Islet precursor cell (in vitro differentiated cells): Measurements from ENCODE around the gene TMTC1.
"Not testable (repeated sequence)": the region's sequence is repeated elsewhere in the genome, so short reads cannot be mapped to it uniquely, and the experiment has no call there.

Experiments
- DNase-seq: peaks from one replicate; pipeline ENCODE4 v3.0.0-alpha.2; 2018

Gene TMTC1

DNA sequence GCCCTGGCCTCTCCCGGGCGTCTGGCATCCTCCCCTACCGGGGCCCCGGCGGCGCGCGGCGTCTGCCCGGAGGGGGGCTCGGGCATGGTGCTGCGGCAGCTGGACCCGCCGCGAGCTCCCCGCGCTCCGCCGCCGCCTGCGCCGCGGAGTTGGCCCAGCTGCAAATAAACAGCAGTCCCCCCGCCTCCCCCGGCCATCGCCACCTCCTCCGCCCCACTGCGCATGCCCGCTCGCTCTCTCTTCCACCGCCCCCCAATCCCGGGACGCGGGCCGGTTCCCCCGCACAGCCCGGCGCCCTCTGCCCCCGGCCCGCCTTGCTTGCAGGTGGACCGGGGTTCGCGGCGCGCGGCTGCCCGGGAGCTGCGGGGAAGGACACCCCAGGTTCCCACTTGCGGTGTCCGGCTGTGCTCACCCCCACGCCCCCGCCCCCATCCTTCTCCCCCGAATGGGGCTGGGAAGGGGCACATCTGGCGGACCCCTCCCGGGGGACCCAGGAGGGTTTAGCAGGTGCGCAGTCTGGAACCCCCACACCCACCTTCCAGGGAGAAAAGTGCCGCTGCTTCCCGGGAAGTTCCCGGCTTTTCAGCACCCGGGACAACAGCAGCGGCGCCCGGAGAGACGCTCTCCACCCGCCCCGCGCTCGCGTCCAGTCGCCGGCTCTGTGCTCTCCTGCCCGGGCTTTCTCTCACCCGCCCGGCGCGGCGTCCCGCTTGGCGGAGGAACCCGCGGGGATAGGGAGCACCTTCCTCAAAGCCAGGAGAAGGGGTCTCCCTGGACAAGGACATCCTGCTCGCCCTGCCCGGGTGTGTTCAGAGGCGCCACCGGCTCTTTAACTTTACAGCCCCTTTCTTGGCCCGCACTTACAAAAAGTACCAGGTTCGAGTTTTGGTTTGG is at the start of gene TMTC1:
Gene TMTC1, minus strand, starts transcription at position 170 of the 894 bp plus-strand sequence. CDS start 191 bp downstream, outside the sequence.
- DNase-seq: peak; percentile 90

DNA sequence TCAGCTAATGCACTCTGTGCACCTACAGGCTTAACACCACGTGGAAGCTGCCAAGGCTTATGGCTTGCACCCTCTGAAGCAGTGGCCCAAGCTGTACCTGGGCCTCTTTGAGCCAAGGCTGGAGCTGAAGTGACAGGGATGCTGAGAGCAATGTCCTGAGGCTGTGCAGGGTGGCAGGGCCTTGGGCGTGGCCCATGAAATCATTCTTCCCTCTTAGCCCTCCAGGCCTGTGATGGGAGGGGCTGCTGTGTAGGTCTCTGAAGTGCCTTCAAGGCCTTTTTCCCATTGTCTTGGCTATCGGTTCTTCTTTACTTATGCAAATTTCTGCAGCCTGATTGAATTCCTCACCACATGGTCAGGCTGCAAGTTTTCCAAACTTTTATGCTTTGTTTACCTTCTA is 47.4 kb upstream of the TMTC1 start:
- DNase-seq: no peak

DNA sequence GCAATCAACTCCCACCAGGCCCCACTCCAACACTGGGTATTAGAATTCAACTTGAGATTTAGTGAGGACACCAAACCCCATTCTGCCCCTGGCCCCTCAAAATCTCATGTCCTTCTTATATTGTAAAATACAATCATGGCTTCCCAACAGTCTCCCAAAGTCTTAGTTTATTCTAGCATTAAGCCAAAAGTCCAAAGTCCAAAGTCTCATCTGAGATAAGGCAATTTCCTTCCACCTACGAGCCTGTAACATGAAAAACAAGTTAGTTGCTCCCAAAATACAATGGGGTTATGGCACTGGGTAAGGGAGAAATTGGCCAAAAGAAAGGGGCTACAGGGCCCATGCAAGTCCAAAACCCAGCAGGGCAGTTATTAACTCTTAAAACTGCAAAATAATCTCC is 46.6 kb upstream of the TMTC1 start:
- DNase-seq: no peak

DNA sequence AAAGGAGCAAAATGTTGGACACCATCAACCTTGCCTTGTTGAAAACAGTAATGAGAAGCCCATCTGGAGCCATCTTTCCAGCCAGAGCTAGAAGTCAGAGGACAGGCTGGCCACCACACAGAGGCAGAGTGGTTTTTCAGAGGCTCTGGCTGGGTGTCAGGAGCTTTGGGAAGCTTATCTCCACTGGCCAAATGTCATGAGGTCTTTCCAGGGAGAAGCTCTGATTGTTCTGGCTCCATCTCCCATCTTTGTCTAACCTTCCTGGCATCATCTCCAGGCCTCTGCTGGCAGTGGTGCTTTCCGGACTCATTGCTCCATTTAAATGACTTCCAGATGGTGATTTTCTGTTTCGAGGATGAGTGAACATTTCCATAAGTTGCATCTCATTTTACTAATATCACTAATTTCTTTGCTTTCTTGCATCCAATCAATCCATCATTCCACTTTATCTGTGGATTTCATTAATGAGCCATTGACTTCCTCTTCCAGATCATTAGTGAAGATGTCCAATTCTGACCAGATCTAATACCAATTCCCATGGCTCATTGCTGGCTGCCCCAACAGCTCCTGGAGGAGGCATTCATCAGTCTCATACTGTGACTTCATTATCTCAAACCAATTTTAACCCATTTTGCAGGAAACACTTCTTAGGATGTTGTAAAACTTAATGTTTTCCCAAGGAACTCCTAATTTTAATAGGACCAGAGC is 35.3 kb upstream of the TMTC1 start:
- no peak for DNase-seq

DNA sequence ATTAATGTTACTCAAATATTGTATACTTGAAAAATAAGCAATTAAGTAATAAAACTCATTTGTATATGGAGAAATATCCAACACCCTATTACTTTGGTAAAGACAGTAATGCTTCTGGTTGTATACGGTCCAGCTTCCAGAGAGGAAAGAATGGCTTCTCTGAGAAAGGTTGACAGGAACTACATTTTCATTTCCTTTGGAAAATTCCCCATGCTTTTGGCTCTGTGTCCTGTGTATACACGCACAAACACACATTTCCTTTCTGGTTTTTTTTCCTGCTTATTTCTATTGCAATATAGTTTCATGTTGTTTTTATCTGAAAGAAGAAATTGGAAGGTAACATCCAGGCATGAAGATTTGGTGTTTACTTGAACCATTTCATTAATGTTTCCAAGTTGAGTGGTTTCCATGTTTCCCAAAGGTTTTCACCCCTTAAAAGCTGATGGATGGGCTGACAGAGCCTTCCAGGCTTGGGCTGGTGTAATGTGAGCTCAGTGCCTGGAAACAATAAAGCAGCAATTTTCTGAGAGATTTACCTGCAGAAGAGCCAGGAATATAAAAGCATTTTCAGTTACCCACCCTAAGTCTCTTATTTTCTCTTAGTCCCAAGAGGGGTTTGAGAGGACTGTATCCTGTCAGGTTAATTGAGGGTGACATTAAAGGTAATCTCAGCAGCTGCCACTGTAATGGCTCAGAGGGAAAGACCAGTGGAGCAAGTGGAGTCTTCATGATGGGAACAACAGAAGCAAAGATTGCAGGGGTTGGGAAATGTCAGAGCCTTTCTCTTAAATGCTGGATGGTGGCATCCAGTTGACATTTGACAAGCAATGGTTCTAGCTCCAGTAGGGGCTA is 33.4 kb upstream of the TMTC1 start:
- DNase-seq: no peak

DNA sequence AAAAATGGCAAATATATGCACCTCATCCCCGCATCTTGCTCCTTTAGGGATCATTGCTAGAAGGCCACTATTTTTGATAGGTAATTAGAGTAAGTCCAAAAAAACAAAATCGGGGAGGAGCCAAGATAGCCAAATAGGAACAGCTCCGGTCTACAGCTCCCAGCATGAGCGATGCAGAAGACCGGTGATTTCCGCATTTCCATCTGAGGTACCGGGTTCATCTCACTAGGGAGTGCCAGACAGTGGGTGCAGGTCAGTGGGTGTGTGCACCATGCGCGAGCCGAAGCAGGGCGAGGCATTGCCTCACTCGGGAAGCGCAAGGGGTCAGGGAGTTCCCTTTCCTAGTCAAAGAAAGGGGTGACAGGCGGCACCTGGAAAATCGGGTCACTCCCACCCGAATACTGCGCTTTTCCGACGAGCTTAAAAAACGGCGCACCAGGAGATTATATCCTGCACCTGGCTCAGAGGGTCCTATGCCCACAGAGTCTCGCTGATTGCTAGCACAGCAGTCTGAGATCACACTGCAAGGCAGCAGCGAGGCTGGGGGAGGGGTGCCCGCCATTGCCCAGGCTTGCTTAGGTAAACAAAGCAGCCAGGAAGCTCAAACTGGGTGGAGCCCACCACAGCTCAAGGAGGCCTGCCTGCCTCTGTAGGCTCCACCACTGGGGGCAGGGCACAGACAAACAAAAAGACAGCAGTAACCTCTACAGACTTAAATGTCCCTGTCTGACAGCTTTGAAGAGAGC is 26.0 kb upstream of the TMTC1 start:
- DNase-seq: not testable (repeated sequence)

DNA sequence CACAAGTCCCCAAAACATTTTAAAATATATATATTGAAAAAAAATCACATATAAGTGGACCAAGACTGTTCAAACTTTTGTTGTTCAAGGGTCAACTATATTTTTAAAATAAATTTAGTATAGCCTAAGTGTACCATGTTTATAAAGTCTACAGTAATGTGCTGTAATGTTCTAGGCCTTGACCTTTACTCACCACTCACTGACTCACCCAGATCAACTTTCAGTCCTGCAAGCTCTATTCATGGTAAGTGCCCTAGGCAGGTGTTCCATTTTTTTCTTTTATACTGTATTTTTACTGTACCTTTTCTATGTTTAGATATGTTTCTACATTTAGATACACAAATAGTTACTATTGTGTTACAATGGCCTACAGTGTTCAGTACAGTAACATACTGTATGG is 23.4 kb upstream of the TMTC1 start:
- DNase-seq: no peak

DNA sequence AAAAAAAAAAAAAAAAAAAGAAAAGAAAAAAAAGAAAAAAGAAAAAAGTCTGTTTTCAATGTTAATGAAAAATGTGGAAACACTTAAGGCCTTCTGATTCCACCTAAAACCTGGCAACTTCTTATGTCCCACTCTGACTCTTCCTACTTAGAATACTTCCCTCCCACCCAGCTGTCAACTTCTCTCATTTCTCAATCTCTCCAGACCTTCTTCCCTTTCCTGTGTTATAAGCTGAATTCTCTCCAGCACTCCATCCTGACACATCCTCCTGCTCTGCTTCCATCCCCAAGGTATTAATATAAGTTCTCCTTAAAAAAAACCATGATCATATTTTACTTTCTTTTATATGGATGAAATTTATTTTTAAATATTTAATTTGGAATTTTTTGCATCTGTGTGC is 20.3 kb upstream of the TMTC1 start:
- DNase-seq: no peak

DNA sequence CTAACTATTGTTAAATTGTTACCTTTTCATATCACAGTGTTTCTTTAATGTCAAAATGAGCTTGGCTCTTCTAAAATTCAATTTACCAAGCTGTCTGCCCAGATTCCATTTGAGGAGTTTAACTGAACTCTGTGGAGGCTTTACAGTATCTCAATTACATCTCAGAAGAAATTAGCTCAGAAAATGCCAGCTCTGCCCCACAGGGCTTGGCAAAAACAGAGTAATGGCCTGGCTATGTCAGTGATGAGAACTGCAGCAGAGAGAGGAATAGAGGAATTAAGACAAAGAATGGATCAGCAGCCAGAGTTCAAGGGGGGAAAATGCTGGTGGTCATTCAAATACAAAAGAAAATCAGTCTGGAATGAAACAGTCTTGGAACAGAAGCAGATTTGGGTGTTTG is 15.8 kb upstream of the TMTC1 start:
- DNase-seq: no peak

DNA sequence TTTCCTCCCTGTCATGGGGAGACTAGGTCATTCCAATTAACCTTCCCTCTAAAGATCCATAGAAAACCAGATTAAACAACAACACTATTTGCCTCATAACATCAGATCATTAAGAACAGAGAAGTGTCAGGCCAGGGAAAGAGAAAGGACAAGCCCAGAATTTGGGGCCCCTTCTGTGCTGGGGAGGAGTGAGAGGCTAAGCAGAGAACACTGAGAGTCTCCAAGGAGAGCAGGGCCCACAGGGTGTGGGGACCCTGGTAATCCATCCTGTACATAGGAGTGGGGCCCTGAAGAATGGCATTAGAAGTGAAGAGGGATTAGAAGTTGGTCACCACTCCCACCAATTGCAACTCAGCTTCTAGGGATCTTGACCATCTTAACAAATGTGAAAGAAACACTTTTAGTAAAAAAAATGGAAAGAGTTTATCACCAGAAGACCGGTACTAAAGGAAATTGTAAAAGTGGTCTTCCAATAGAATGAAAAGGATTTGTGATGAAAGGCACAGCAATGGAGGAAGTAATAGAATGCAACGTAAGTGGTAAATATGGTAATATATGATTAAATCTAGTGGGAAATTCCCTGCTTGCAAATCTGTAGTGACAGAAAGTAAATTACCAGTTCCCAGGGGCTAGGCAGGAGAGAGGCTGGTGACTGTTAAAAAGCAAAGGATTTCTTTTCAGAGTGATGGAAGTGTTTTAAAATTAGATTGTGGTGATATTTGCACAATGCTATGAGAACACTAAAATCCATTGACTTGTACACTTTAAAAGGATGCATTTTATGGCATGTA is 14.0 kb upstream of the TMTC1 start:
- no peak for DNase-seq

DNA sequence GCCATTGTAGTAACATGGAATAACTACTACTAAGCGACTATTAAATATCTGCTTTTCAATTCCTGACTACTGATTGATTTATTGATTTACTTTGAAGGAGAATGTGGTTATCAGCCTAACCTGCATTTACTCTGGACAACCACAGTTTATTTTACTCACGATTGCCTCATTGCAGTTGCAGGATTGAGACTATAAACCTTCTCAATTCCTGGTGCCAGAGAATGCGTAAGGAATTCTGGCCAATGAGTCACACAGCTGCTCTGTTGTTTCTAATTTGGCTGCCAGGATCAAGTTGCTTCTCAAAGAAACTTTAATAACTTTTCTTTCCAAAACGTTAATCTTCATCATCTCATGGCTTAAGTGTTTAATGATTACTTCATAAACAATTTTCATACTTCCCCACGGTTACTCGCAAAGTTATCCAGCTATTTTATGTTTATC is 13.1 kb upstream of the TMTC1 start:
- peak; percentile 82 for DNase-seq

DNA sequence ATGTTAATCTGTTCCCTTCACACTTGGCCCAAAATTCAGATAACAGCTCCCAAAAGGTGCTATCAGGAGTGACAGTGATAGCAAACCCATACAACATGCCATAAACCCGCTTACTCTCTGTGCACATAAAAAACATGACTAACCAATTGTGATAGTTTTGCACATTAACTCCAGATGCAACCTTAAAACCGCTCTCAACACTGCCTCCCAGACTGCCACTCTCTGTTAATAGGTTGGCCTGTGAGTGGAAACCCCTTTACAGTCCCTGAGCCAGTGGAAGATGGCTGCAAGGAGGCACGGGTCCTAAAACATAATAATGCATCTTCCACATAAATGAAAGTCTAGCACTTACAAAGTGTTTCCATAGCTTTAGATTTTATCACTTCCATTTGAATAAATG is 12.0 kb upstream of the TMTC1 start:
- DNase-seq: no peak

DNA sequence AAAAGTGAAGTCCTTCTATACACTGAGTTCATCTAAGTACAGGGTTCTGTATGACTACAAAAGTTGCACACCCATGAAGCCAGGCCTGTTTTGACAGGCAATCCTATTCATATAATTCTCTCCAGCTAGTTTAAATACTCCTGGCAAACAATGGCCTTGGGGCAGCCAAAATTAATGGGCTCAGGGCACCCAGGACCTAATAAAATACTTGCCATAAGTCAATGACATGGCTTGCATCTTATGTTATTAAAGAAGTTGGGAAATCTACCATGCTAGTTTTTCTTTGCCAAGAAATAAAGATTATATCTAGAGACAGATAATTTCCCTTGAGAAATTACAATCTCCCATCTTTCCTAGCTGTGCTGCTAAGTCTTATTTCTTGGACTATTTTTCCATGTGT is 11.1 kb upstream of the TMTC1 start:
- no peak for DNase-seq

DNA sequence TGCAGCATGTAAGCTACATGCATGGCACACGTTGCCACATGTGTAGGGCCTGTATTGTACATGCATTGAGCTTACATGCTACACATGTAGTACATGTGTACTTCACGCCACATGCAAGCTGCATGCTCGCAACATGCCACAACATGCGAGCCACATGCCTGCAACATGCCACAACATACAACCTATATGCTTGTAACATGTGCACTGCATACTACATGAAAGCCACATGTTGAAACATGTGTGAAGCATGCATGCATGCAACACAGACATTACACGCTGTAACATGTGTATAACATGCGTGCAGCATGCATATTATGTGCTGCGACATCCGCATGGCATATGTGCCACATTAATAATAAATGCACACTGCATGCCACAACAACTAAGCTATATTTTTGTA is 9.1 kb upstream of the TMTC1 start:
- no peak for DNase-seq

DNA sequence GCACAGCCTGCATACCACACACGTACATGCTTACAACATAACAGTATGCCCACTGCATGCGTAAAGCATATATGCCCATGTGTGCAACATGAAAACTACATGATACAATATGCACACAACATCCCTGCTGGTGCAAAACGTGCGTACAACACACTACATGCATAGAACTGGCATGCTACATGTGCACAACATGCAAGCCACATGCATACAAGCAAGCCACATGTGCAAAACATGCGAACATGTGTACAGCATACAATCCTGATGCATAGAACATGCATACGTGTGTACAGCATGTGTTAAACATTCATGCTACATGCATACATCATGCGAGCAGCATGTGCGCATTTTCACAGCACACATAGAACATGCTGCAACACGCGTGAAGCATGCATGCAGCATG is 8.4 kb upstream of the TMTC1 start:
- no peak for DNase-seq

DNA sequence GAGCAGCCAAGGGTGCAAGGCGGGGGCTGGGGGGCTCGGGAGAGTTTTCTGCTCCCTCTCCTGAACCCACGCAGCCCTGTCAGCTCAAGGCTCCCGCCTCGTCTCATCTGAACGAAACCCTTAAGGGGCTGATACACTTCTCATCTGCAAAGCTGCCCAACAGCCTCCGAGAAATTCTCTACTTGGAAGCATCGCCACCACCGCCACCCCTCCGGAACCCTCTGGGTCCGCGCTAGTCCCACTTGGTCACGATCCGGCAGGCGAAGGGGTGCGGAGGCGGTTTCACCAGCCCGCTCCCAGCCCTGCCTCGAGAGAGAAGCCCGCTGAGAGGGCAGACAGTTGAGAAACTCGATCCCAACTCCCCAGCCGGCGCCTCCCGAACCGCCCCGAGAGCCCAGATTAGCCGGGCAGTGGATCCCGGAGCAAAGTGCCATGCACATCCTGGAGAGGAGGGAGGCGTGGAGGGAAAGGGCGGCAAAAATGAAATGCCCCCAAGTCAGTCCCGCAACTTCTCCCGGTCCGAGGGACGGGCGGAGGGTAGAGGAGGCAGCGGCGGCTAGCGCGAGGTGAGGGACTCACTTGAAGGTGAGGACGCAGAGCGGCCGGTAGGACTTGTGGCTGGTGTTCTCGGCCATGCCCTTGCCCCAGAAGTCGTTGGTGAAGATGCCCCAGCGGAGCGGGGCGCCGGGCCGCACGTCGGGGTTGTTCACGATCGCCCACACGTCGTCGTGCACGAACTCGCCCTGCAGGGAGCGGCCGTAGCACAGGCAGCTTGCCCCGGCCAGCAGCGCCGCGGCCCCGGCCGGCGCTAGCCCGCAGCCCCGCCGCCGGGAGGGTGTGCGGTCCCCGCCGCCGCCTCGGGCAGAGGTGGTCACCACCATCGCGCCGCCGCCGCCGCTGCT is 620 bp downstream of the TMTC1 start:
- DNase-seq: peak; percentile 83

DNA sequence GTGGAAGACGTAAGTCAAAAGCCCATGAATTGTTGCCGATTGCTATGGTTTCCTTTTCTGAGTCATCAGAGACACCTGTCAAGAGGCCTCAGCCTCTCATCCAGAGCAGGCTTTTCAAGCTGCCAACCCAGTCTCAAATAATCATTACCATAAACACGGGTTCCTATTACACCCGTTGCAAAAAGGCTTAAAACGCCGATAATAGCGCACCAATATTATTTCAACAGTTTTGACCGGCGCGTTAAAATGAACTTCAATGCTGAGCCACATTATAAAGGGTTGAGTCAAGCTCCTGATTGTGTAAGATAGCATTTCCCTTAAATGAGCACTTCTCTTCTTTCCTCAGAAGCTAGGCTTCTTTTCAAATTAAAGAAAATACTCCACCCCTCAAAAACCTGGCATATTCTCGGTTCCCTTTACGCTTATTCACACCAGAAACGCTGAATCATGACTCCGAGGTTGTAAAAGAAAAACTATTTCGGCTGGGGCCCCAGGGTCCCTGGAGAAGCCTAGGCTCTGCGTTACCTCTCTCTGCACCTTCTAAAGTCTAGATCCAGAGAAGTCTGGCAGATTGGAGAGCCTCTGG is 1.4 kb downstream of the TMTC1 start:
- DNase-seq: no peak

DNA sequence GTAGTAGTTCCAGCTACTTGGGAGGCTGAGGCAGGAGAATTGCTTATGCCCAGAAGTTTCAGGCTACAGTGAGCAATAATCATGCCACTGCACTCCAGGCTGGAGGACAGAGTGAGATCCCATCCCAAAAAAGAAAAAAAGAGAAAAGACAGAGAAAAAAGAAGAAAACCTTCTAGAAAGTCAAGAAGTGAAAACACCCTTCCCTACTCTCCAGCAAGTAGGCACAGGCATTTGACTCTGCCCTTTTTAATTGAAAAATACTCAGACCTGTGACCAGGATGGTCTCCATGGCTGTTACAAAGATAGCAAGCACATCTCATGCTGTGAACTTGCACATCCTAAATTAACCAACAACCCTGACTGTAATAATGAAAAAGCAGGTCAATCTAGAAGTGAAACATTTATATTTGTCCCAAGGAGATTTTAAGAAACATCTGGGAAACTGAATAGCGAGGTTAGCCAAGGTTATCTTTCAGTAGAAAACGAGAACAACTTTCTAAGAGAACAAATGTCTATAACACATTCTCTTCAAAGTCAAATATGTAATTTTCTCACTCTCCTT is 2.0 kb downstream of the TMTC1 start:
- DNase-seq: no peak

DNA sequence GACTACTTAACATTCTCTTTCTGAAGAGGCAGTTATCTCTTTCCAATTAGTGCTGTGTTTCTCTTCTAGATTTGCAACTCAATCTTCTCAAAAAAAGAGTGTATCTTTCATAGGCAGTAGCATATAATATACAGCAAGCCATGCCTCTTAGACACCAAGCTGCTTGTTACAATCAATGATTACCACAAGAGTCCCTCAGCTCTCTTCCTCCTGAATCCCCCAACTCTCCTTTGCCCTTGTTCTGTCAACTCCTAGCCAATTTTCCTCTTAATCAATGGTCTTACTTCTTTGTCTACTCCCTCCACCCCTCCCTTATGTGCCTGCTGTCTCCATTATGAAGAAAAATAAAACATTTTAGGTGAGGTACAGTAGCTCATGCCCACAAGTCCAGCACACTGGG is 2.6 kb downstream of the TMTC1 start:
- no peak for DNase-seq

DNA sequence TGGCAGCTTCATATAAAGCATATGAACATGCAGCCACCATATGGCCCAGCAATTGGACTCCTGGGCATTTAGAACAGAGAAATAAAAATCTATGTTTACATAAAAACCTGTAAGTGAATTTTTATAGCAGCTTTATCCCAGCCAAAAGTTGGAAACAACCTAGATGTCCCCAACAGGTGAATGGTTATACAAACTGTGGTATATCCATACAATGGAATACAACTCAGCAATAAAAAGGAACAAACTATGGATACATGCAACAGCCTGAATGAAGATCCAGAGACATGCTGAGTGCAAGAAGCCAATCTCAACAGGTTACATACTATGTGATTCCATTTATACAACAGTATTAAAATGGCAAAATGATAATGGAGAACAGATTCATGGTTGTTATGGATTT is 3.7 kb downstream of the TMTC1 start:
- no peak for DNase-seq
